OCI-LY1 (cell line): ENCODE measurements around the gene DLL4.

Experiments used
- H2AFZ ChIP-seq: fragments of 200-600 bp; sonication (generic), shearing (Covaris generic); 2 replicates; pipeline ENCODE4 v1.6.0; 2014; ENCODE audit warnings: antibody characterized with exemption, mild to moderate bottlenecking, low read length
- H3F3A ChIP-seq: fragments of 200-600 bp; sonication (generic), shearing (Covaris generic); 2 replicates; pipeline ENCODE4 v1.6.0; 2014; ENCODE audit warnings: mild to moderate bottlenecking, antibody characterized with exemption, low read length, moderate library complexity; ENCODE audit not compliant: insufficient read depth
- H3K27ac ChIP-seq: fragments of 200-600 bp; sonication (generic); 2 replicates; pipeline ENCODE4 v1.5.1; 2014; ENCODE audit warnings: low read length, mixed run types, mild to moderate bottlenecking, low read depth; ENCODE audit not compliant: poor library complexity, severe bottlenecking
- H3K27me3 ChIP-seq: fragments of 200-600 bp; sonication (generic); 2 replicates; pipeline ENCODE4 v1.6.0; 2014; ENCODE audit warnings: antibody characterized with exemption, mild to moderate bottlenecking, low read length, moderate library complexity; ENCODE audit not compliant: insufficient read depth
- H3K36me3 ChIP-seq: fragments of 200-600 bp; sonication (generic); 2 replicates; pipeline ENCODE4 v1.6.1; 2014; ENCODE audit warnings: mild to moderate bottlenecking, antibody characterized with exemption, low read length, moderate library complexity, mixed read lengths; ENCODE audit not compliant: insufficient read depth
- H3K4me1 ChIP-seq: fragments of 200-600 bp; sonication (generic); 2 replicates; pipeline ENCODE4 v1.5.1; 2014; ENCODE audit warnings: mild to moderate bottlenecking, low read length, moderate library complexity; ENCODE audit not compliant: insufficient read depth, severe bottlenecking
- H3K4me2 ChIP-seq: fragments of 200-600 bp; sonication (generic), shearing (Covaris generic); 2 replicates; pipeline ENCODE4 v1.6.1; 2014; ENCODE audit warnings: low read length
- H3K4me3 ChIP-seq: fragments of 200-600 bp; sonication (generic); 2 replicates; pipeline ENCODE4 v1.5.1; 2014; ENCODE audit warnings: low read length, low read depth, mild to moderate bottlenecking, mixed read lengths; ENCODE audit not compliant: poor library complexity, severe bottlenecking
- H3K79me2 ChIP-seq: fragments of 200-600 bp; shearing (Covaris generic); 2 replicates; pipeline ENCODE4 v1.6.1; 2016; ENCODE audit warnings: mixed run types, low read length, mixed read lengths; ENCODE audit not compliant: insufficient read depth
- H3K9ac ChIP-seq: fragments of 200-600 bp; sonication (generic), shearing (Covaris generic); 2 replicates; pipeline ENCODE4 v1.6.1; 2014; ENCODE audit warnings: mild to moderate bottlenecking, low read length, mixed read lengths
- H3K9me2 ChIP-seq: fragments of 200-600 bp; sonication (generic), shearing (Covaris generic); 2 replicates; pipeline ENCODE4 v1.6.1; 2014; ENCODE audit warnings: low read depth, mild to moderate bottlenecking, low read length, mixed read lengths
- H3K9me3 ChIP-seq: fragments of 200-600 bp; shearing (Covaris generic); 2 replicates; pipeline ENCODE4 v1.6.1; 2014; ENCODE audit warnings: low read length, mixed read lengths
- H4K20me1 ChIP-seq: fragments of 200-600 bp; sonication (generic), shearing (Covaris generic); 2 replicates; pipeline ENCODE4 v1.6.0; 2016; ENCODE audit warnings: mild to moderate bottlenecking, low read length; ENCODE audit not compliant: insufficient read depth
- CTCF ChIP-seq: fragments of 200-600 bp; sonication (generic), shearing (Covaris generic); IDR thresholded peaks from 2 replicates; pipeline ENCODE4 v1.5.1; 2017; ENCODE audit warnings: mild to moderate bottlenecking, antibody characterized with exemption, low read length, moderate library complexity, mixed read lengths
- EZH2 ChIP-seq: fragments of 200-600 bp; sonication (generic), shearing (Covaris generic); IDR thresholded peaks from 2 replicates; pipeline ENCODE4 v1.8.0; 2017; ENCODE audit warnings: borderline replicate concordance, mixed run types, mild to moderate bottlenecking, antibody characterized with exemption, low read length, moderate library complexity, mixed read lengths

Gene DLL4

GRCh38 chr15:40914013-40914412 lies 15.1 kb upstream of the DLL4 start:
- Histone ChIP-seq H3K9me2 (no peaks in the 10 kb centered on the region), H3K27ac (no peak overlapping the region), H3K27me3 (no peaks in the 10 kb centered on the region), H3K9me3 (no peaks in the 10 kb centered on the region), H3K9ac (no peak overlapping the region), H3F3A (no peaks in the 10 kb centered on the region), H3K4me1 (no peaks in the 10 kb centered on the region), H3K4me2 (no peak overlapping the region), H3K36me3 (no peaks in the 10 kb centered on the region), H3K4me3 (no peak overlapping the region), H3K79me2 (no peaks in the 10 kb centered on the region), H2AFZ (no peak overlapping the region), H4K20me1 (no peaks in the 10 kb centered on the region)
- TF ChIP-seq EZH2 (no peak), CTCF (no peak)

GRCh38 chr15:40914486-40914885 lies 14.7 kb upstream of the DLL4 start:
- Histone ChIP-seq H4K20me1 (no peaks in the 10 kb centered on the region), H3F3A (no peaks in the 10 kb centered on the region), H3K4me2 (no peak overlapping the region), H3K9me2 (no peaks in the 10 kb centered on the region), H3K9ac (no peak overlapping the region), H3K4me3 (no peak overlapping the region), H3K27ac (no peak overlapping the region), H3K9me3 (no peaks in the 10 kb centered on the region), H3K36me3 (no peaks in the 10 kb centered on the region), H2AFZ (no peak overlapping the region), H3K4me1 (no peaks in the 10 kb centered on the region), H3K79me2 (no peaks in the 10 kb centered on the region), H3K27me3 (no peaks in the 10 kb centered on the region)
- TF ChIP-seq CTCF (peak; percentile 83), EZH2 (no peak)

GRCh38 chr15:40915116-40915661 lies 14.0 kb upstream of the DLL4 start:
- no peak overlapping the region for H3K9ac ChIP-seq
- no peaks in the 10 kb centered on the region for H3K36me3 ChIP-seq
- H3K27ac ChIP-seq, result no peak overlapping the region
- H3K4me1 ChIP-seq, result no peaks in the 10 kb centered on the region
- H4K20me1 ChIP-seq, result no peaks in the 10 kb centered on the region
- H3K79me2 ChIP-seq, result no peaks in the 10 kb centered on the region
- H3K4me2 ChIP-seq, result no peak overlapping the region
- H3K27me3 ChIP-seq, result no peaks in the 10 kb centered on the region
- TF ChIP-seq CTCF, result no peak
- no peak overlapping the region for H3K4me3 ChIP-seq
- no peak overlapping the region for H2AFZ ChIP-seq
- H3K9me2 ChIP-seq, result no peaks in the 10 kb centered on the region
- no peaks in the 10 kb centered on the region for H3K9me3 ChIP-seq
- no peaks in the 10 kb centered on the region for H3F3A ChIP-seq
